Stimulated activated CD4-positive, alpha-beta T cell treated with anti-CD3 and anti-CD28 coated beads, Interleukin-1b, Interleukin-23, amount 100 ng/mL, for 48 hours (primary cell): ENCODE measurements around the gene STRA8.
A peak's percentile ranks its signal among the peaks of the same experiment; 100 is the strongest.
"Not testable (repeated sequence)": the region's sequence is repeated elsewhere in the genome, so short reads cannot be mapped to it uniquely, and the experiment has no call there.

Source experiments
- DNase-seq: peaks from one replicate; pipeline ENCODE4 v3.0.0-alpha.2; 2020

The STRA8 gene

GRCh38 chr7:135205850-135206249, 27.8 kb upstream of the STRA8 start:
- DNase-seq, result no peak

- no peak for DNase-seq
Measured at GRCh38 chr7:135206941-135207391, 26.7 kb upstream of the STRA8 start.

- no peak for DNase-seq
Measured at GRCh38 chr7:135207406-135208101, 26.1 kb upstream of the STRA8 start.

DNA sequence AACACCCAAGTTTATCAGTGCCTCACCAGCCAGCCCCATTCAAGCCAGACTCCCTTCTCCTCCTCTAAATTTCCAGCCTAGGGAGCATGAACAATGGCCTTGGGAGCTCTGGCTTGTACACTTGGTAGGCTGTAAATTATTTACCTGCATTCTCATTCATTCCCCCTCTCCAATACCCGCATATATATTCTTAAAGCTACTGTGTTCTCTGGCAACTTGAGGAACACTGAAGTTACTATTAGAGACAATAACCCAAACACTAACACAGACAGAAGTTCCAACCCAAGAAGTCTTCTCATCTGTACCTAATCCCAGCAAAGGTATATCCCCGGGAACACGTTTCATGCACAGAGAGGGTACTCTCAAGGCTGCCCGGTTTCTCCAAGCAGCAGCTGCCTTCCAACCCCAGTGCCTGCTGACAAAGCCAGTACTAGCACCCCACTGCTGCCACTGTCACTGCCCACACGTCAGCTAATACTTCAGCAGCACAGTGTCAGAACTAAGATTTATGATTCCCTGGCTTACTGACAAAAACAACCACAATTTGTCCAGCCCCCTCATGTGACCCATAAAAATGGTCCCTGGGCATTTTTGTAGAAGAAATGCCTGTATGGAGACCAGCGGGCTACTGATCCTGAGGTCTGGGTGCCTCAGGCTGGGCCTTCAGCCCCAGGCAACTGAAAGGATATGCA, 25.4 kb upstream of the STRA8 start:
- no peak for DNase-seq

DNA sequence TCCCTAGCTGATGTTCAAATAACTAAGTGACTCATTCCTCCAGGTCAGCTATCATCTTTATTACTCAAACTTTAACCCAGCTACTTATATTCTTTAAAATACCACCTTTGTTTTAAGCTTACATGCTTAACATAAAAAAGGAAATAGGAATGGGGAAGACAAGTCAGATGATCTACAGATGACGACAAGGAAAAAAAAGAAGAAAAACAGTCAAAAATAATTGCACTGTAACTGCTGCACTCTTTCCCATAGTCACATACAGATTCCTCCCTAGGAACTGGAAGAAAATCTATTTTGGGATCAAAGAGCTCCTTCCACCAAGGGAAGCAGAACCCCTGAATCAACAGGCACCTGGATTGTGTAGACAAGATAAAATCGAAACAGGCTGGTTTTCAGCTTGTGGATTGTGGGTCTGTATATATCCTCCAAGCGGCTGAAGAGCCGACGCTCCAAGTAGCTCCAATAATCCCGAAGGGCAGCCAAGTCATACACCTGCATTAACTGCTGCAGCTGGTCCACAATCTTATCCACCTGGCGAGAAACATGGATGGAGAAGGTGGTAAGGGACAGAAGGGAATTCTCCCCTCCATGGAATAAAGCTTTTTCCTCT, 24.3 kb upstream of the STRA8 start:
- DNase-seq, result no peak

DNA sequence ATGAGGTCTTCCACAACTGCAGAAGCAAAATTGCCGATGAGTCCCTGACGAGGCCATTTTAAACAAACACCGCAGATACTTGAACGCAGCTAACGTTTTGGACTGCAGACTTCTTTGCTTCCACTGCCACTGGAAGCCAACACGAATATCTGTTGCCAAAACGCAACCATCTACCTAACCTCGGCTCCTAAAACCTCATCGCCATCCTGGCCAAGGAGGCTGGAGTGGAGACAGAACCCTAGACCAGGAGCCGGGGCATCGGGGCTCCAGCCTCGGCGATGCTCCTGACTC, 22.8 kb upstream of the STRA8 start:
- DNase-seq, result no peak

DNA sequence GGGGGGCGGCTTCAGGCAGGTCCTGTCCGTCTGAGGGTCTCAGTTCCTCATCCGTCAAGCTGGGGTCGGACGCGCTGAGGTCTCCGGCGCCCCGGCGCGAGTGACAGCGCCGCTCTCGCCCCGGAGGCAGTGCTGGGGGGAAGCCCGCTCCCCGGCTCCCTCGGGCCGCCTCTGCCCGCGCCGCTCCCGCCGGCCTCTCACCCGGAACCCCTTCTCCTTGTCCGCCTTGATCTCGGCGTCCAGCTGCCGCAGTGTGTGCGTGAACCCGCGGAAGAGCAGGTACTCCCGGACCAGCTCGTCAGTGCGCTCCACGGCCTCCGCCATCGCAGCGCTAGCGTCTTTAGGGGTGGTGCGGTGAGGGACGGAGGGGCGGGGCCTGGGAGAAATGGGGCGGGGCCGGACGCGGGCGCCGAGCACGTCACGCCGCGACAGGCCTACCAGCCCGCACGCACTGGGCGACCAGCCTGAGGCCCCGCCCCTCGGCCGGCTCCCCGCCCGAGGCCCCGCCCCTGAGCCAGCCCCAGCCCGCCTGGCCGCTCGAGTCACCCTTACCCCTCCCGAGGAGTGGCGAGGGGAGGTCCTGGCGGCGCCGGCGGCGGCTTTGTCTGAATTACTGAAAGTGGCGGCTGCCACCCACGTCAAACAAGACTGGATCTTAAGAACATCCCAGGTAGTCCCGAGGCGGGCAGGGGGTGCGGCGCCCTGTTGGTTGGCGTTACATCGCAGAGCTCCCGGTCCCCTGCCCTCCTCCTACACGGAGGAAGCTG, 22.3 kb upstream of the STRA8 start, which contains the start of gene WDR91:
Gene WDR91 (minus strand): TSS at position 348 of the 767 bp plus-strand sequence. CDS start 24 bp downstream, at position 324.
- DNase-seq, result peak; percentile 95

DNA sequence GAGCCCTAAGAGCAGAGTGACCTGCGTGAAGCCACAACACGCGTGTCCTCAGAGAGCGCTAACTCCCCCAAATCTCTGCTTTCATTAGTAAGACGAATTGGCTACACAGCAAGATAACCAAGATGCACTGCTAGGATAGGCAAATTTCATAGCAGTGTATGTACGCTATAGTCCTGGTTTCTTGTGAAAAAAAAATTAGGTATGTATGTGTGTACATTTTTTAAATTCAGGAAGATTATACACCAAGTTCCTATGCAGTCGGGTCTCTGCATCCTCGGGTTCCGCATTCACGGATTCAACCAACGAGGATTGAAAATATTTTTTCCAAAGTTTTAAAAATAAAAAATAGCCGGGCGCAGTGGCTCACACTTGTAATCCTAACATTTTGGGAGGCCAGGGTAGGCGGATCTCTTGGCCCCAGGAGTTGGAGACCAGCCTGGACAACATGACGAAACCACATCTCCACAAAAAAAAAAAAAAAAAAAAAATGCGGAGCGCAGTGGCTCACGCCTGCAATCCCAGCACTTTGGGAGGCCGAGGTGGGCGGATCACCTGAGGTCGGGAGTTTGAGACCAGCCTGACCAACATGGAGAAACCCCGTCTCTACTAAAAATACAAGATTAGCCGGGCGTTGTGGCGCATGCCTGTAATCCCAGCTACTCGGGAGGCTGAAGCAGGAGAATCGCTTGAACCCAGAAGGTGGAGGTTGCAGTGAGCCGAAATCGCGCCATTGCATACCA, 21.5 kb upstream of the STRA8 start:
- DNase-seq, result not testable (repeated sequence)

- DNase-seq, result no peak
Measured at GRCh38 chr7:135213831-135214230, 19.8 kb upstream of the STRA8 start.

GRCh38 chr7:135215180-135215579, 18.5 kb upstream of the STRA8 start:
- DNase-seq, result no peak

- DNase-seq, result no peak
Measured at GRCh38 chr7:135215698-135216097, 17.9 kb upstream of the STRA8 start.

- DNase-seq, result no peak
Measured at GRCh38 chr7:135217645-135218509, 15.8 kb upstream of the STRA8 start.

DNA sequence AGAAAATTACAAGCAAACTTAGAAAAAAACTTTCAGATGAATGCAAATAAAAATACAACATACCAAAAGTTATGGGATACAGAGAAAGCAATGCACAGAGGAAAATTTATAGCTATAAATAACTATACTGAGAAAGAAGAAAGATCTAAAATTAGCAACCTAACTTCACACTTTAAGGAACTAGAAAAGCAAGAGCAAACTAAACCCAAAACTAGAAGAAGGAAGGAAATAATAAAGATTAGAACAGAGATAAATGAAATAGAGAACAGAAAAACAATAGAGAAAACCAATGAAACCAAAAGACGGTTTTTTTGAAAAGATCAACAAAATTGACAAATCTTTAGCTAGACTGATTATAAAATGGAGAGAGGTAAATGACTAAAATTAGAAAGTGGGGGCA, 9.6 kb upstream of the STRA8 start:
- no peak for DNase-seq

- DNase-seq, result no peak
Measured at GRCh38 chr7:135231686-135232085, 2.0 kb upstream of the STRA8 start.

- DNase-seq, result no peak
Measured at GRCh38 chr7:135232087-135232486, 1.6 kb upstream of the STRA8 start.

GRCh38 chr7:135232720-135233119, 918 bp upstream of the STRA8 start:
- no peak for DNase-seq

DNA sequence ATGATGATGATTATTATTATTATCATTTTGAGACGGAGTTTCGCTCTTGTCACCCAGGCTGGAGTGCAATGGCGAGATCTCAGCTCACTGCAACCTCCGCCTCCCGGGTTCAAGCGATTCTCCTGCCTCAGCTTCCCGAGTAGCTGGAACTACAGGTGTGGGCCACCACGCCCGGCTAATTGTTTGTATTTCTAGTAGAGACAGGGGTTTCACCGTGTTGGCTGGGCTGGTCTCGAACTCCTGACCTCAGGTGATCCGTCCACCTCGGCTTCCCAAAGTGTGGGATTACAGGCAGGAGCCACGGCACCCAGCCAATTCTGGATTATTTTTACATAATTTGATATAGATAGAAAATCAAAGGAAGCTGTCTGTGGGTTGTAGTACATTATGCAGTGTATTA, 457 bp downstream of the STRA8 start:
- DNase-seq, result not testable (repeated sequence)

- no peak for DNase-seq
Measured at GRCh38 chr7:135234727-135235126, 1.1 kb downstream of the STRA8 start.

DNA sequence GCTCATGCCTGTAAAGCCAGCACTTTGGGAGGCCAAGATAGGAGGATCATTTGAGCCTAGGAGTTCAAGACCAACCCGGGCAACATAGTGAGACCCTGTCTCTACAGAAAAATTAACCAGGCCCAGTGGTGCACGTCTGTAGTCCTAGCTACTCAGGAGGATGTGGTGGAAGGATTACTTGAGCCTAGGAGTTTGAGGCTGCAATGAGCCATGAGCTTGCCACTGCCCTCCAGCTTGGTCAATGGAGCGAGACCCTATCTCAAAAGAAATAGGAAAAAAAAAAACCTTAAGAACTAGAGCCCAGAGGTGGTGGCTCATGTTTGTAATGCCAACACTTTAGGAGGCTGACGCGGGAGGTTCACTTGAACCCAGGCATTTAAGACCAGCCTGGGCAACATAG, 2.2 kb downstream of the STRA8 start:
- no peak for DNase-seq

- no peak for DNase-seq
Measured at GRCh38 chr7:135236727-135237126, 3.1 kb downstream of the STRA8 start.

- DNase-seq, result peak; percentile 14
Measured at GRCh38 chr7:135238112-135238744, 4.6 kb downstream of the STRA8 start.
